Measurements from ENCODE around the gene MMP12. TPM values are rescaled to one million over a fixed set of nuclear protein-coding genes. Genes with fewer than 3 reads are reported as not detected.

The MMP12 gene
- total RNA-seq, 1 experiment from 2014 or later = not detected

DNA sequence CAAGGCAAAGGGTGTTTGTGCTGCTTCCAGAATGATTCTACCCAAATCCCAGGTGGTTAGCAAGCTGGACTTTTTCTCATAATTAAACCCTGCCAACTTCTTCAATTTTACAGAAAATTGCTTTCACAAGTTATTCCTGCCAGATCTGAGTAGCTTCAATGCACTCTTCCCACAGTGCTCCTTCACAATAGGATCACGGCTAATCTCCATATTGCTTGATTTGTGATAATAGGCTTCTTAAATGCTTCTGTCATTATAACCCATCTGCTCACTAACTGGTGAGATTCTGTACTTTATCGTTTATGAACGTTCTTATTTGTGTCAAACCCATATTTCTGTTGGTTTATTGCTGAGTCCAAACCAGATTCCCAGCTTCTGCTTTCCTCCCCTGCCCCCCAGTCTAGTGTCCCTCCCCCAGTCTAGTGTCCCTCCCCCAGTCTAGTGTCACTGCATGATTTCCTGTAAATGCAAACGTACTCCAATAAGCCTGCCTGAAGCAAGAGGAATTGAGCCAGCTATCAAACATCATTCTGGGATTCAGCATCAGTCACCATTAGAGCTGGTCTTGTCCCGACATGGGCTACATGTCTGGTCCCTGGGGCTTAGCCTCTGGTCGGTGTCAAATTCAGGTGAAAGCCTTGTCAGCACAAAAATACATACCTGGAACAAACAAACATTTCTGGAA, 45.3 kb downstream of the MMP12 start:
- no peak for ATAC-seq
- intact Hi-C loops (cut with micrococcal nuclease; ENCODE audit: unreplicated experiment) (no loop called here), in situ Hi-C loops (cut with HindIII; ENCODE audit: low pct_unique_long_range_greater_than_20kb, low sequenced_read_pairs) (no loop called here)
- Histone ChIP-seq H3K9me3 (ENCODE audit: control insufficient read depth, insufficient read depth, low read depth, low read length) (no peaks in the 10 kb centered on the region), H3K4me3 (ENCODE audit: low read depth in 2 of 2, low read length in 2 of 2) (no peak overlapping the region), H3K27me3 (ENCODE audit: control insufficient read depth, insufficient read depth, low read length) (peaks cover 26% of the 10 kb centered on the region), H3K4me1 (ENCODE audit: control insufficient read depth, insufficient read depth, low read length) (peaks cover 6% of the 10 kb centered on the region), H3K27ac (ENCODE audit: low read length) (no peak overlapping the region), H3K36me3 (ENCODE audit: control insufficient read depth, insufficient read depth, low read length) (no peaks in the 10 kb centered on the region)
- ChIA-PET POLR2A (no interaction called here), CTCF (no interaction called here)
- BruUV-seq (replicated peaks) = no TSS peak
- no peak for DNase-seq (ENCODE audit: low read depth, low spot score)
- TF ChIP-seq, protein P1, sequence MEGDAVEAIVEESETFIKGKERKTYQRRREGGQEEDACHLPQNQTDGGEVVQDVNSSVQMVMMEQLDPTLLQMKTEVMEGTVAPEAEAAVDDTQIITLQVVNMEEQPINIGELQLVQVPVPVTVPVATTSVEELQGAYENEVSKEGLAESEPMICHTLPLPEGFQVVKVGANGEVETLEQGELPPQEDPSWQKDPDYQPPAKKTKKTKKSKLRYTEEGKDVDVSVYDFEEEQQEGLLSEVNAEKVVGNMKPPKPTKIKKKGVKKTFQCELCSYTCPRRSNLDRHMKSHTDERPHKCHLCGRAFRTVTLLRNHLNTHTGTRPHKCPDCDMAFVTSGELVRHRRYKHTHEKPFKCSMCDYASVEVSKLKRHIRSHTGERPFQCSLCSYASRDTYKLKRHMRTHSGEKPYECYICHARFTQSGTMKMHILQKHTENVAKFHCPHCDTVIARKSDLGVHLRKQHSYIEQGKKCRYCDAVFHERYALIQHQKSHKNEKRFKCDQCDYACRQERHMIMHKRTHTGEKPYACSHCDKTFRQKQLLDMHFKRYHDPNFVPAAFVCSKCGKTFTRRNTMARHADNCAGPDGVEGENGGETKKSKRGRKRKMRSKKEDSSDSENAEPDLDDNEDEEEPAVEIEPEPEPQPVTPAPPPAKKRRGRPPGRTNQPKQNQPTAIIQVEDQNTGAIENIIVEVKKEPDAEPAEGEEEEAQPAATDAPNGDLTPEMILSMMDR (IDR thresholded peaks at IDR 0.05) = no peak
- TF ChIP-seq TCF7L2 (IDR thresholded peaks at IDR 0.05; ENCODE audit: low read depth, low read length) (no peak), POLR2AphosphoS5 (IDR thresholded peaks at IDR 0.05; ENCODE audit: low read depth, low read length) (no peak), SIN3A (IDR thresholded peaks at IDR 0.05; ENCODE audit: borderline replicate concordance, insufficient read depth, low read depth, low read length) (no peak)
- TF ChIP-seq, protein P2, sequence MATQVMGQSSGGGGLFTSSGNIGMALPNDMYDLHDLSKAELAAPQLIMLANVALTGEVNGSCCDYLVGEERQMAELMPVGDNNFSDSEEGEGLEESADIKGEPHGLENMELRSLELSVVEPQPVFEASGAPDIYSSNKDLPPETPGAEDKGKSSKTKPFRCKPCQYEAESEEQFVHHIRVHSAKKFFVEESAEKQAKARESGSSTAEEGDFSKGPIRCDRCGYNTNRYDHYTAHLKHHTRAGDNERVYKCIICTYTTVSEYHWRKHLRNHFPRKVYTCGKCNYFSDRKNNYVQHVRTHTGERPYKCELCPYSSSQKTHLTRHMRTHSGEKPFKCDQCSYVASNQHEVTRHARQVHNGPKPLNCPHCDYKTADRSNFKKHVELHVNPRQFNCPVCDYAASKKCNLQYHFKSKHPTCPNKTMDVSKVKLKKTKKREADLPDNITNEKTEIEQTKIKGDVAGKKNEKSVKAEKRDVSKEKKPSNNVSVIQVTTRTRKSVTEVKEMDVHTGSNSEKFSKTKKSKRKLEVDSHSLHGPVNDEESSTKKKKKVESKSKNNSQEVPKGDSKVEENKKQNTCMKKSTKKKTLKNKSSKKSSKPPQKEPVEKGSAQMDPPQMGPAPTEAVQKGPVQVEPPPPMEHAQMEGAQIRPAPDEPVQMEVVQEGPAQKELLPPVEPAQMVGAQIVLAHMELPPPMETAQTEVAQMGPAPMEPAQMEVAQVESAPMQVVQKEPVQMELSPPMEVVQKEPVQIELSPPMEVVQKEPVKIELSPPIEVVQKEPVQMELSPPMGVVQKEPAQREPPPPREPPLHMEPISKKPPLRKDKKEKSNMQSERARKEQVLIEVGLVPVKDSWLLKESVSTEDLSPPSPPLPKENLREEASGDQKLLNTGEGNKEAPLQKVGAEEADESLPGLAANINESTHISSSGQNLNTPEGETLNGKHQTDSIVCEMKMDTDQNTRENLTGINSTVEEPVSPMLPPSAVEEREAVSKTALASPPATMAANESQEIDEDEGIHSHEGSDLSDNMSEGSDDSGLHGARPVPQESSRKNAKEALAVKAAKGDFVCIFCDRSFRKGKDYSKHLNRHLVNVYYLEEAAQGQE (IDR thresholded peaks at IDR 0.05; ENCODE audit: insufficient read depth in 1 of 2, low read depth in 2 of 2, low read length in 1 of 2) = no peak

DNA sequence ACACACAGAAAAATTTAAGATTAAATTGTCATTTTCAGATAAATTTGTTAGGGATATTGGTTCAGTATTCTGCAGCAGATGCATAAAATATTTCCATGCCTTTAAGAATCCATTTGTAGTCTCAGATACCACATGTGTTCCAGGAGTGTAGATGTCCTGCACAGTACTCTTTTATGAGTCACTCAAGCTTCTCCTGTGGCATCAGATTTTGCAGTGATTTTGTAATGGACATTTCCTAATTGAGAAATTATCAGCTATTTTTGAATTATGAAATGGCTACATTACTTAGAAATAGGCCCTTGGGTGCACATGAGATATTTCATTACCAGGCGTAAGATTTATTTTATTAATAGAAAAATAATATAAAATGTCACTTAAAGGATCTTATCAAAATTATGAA, 50.2 kb downstream of the MMP12 start:
- TF ChIP-seq, protein P2 (IDR thresholded peaks at IDR 0.05; ENCODE audit: insufficient read depth in 1 of 2, low read depth in 2 of 2, low read length in 1 of 2) = no peak
- TF ChIP-seq TCF7L2 (IDR thresholded peaks at IDR 0.05; ENCODE audit: low read depth, low read length) (no peak), POLR2AphosphoS5 (IDR thresholded peaks at IDR 0.05; ENCODE audit: low read depth, low read length) (no peak), SIN3A (IDR thresholded peaks at IDR 0.05; ENCODE audit: borderline replicate concordance, insufficient read depth, low read depth, low read length) (no peak)
- TF ChIP-seq, protein P1 (IDR thresholded peaks at IDR 0.05) = no peak
- intact Hi-C loops (cut with micrococcal nuclease; ENCODE audit: unreplicated experiment) = no loop called here
- peaks cover 9% of the 10 kb centered on the region for H3K27me3 ChIP-seq (ENCODE audit: control insufficient read depth, insufficient read depth, low read length)
- no peak overlapping the region for H3K27ac ChIP-seq (ENCODE audit: low read length)
- POLR2A ChIA-PET = no interaction called here
- H3K4me3 ChIP-seq (ENCODE audit: low read depth in 2 of 2, low read length in 2 of 2) = no peak overlapping the region
- CTCF ChIA-PET = no interaction called here
- no peaks in the 10 kb centered on the region for H3K36me3 ChIP-seq (ENCODE audit: control insufficient read depth, insufficient read depth, low read length)
- no TSS peak for BruUV-seq (replicated peaks)
- ATAC-seq (no peak), DNase-seq (ENCODE audit: low read depth, low spot score) (no peak)
- in situ Hi-C loops (cut with HindIII; ENCODE audit: low pct_unique_long_range_greater_than_20kb, low sequenced_read_pairs) = no loop called here
- no peaks in the 10 kb centered on the region for H3K9me3 ChIP-seq (ENCODE audit: control insufficient read depth, insufficient read depth, low read depth, low read length)
- H3K4me1 ChIP-seq (ENCODE audit: control insufficient read depth, insufficient read depth, low read length) = no peaks in the 10 kb centered on the region
